WTC11 (cell line): ENCODE data around the gene RPS15. TPM values are rescaled to one million over a fixed set of nuclear protein-coding genes. Genes with fewer than 3 reads are reported as not detected.

Experiments
- ATAC-seq: fragments of 200-7000 bp; cut with Tn5 transposase; 2 replicates; pipeline ENCODE4 v1.10.0; 2021; ENCODE audit warnings: mild to moderate bottlenecking, moderate library complexity
- CTCF ChIA-PET: fragments of 300-600 bp; sonication (Branson Sonifier 250); formaldehyde crosslinking; loops from one replicate; lab custom pipeline; 2021; ENCODE audit warnings: antibody characterized with exemption; lab: Charles Lee
- POLR2A ChIA-PET: fragments of 350-600 bp; sonication (Branson Sonifier 250); formaldehyde crosslinking; loops from one replicate; lab custom pipeline; 2021; ENCODE audit warnings: antibody characterized with exemption; lab: Charles Lee
- DNase-seq: peaks from one replicate; pipeline ENCODE4 v3.0.0; 2021; ENCODE audit warnings: low spot score
- H3K27ac Mint-ChIP-seq: 2 replicates; pipeline ENCODE4 v1.8.0; 2021; ENCODE audit warnings: mixed read lengths
- H3K27me3 Mint-ChIP-seq: 2 replicates; pipeline ENCODE4 v1.8.0; 2021; ENCODE audit warnings: low read depth, mild to moderate bottlenecking, moderate library complexity, mixed read lengths
- H3K36me3 Mint-ChIP-seq: 2 replicates; pipeline ENCODE4 v1.8.0; 2021; ENCODE audit warnings: mixed read lengths
- H3K4me1 Mint-ChIP-seq: 2 replicates; pipeline ENCODE4 v1.8.0; 2022; ENCODE audit warnings: mixed read lengths
- H3K4me3 Mint-ChIP-seq: 2 replicates; pipeline ENCODE4 v1.8.0; 2021; ENCODE audit warnings: mild to moderate bottlenecking, moderate library complexity, mixed read lengths
- H3K9me3 Mint-ChIP-seq: 2 replicates; pipeline ENCODE4 v1.8.0; 2021; ENCODE audit warnings: mixed read lengths
- ELF4 ChIP-seq: sonication (generic); formaldehyde crosslinking; IDR thresholded peaks from 2 replicates; pipeline ENCODE4 v1.8.1; 2022; ENCODE audit warnings: low read depth, mild to moderate bottlenecking, moderate library complexity, missing genetic modification reagents
- ETV6 ChIP-seq: sonication (generic); formaldehyde crosslinking; IDR thresholded peaks from 2 replicates; pipeline ENCODE4 v1.8.1; 2022; ENCODE audit warnings: mild to moderate bottlenecking, missing genetic modification reagents
- FOXJ3 ChIP-seq: sonication (generic); formaldehyde crosslinking; IDR thresholded peaks from 2 replicates; pipeline ENCODE4 v1.9.0; 2021; ENCODE audit warnings: missing genetic modification reagents, mild to moderate bottlenecking, borderline replicate concordance
- GABPB1 ChIP-seq: sonication (generic); formaldehyde crosslinking; IDR thresholded peaks from 2 replicates; pipeline ENCODE4 v1.8.1; 2023; ENCODE audit warnings: mild to moderate bottlenecking, missing genetic modification reagents
- GRHL2 ChIP-seq: fragments of 250-450 bp; sonication (Bioruptor Pico); IDR thresholded peaks from 2 replicates; pipeline ENCODE4 v1.8.0; 2022; ENCODE audit warnings: mild to moderate bottlenecking, moderate library complexity; ENCODE audit not compliant: insufficient replicate concordance, severe bottlenecking
- MXD4 ChIP-seq: fragments of 250-450 bp; sonication (Bioruptor Pico); IDR thresholded peaks from 2 replicates; pipeline ENCODE4 v1.8.0; 2021; ENCODE audit warnings: mild to moderate bottlenecking, moderate library complexity, borderline replicate concordance
- MYBL2 ChIP-seq: sonication (generic); formaldehyde crosslinking; IDR thresholded peaks from 2 replicates; pipeline ENCODE4 v1.8.1; 2023; ENCODE audit warnings: mild to moderate bottlenecking, moderate library complexity, missing genetic modification reagents
- RORB ChIP-seq: fragments of 250-450 bp; sonication (Bioruptor Pico); IDR thresholded peaks from 2 replicates; pipeline ENCODE4 v1.9.0; 2021; ENCODE audit warnings: mild to moderate bottlenecking
- SMAD3 ChIP-seq: sonication (generic); formaldehyde crosslinking; IDR thresholded peaks from 2 replicates; pipeline ENCODE4 v1.8.0; 2022; ENCODE audit warnings: missing genetic modification reagents, mild to moderate bottlenecking, borderline replicate concordance
- SOX15 ChIP-seq: fragments of 250-450 bp; sonication (Bioruptor Pico); IDR thresholded peaks from 2 replicates; pipeline ENCODE4 v1.9.0; 2021; ENCODE audit warnings: mild to moderate bottlenecking
- TCF7 ChIP-seq: sonication (generic); formaldehyde crosslinking; IDR thresholded peaks from 2 replicates; pipeline ENCODE4 v1.8.0; 2022; ENCODE audit warnings: mild to moderate bottlenecking, low read depth, missing genetic modification reagents, moderate library complexity
- TEAD4 ChIP-seq: sonication (generic); formaldehyde crosslinking; IDR thresholded peaks from 2 replicates; pipeline ENCODE4 v1.8.0; 2022; ENCODE audit warnings: mild to moderate bottlenecking, missing genetic modification reagents
- ZNF232 ChIP-seq: sonication (generic); formaldehyde crosslinking; IDR thresholded peaks from 2 replicates; pipeline ENCODE4 v1.8.0; 2022; ENCODE audit warnings: mild to moderate bottlenecking, missing genetic modification reagents
- ZNF263 ChIP-seq: sonication (generic); formaldehyde crosslinking; IDR thresholded peaks from 2 replicates; pipeline ENCODE4 v1.8.1; 2022; ENCODE audit warnings: low read depth, mild to moderate bottlenecking, moderate library complexity, missing genetic modification reagents
- ZNF423 ChIP-seq: fragments of 250-450 bp; sonication (Bioruptor Pico); IDR thresholded peaks from 2 replicates; pipeline ENCODE4 v2.1.2; 2022; ENCODE audit warnings: mild to moderate bottlenecking, moderate library complexity
- total RNA-seq: library from RNA; stranded (reverse); gene quantifications from 3 replicates; pipeline ENCODE4 v1.2.3, GENCODE V29; 2021
- TF ChIP-seq, protein P1 (sequence below): sonication (generic); formaldehyde crosslinking; IDR thresholded peaks from 2 replicates; pipeline ENCODE4 v1.8.0; 2022; ENCODE audit warnings: mild to moderate bottlenecking, missing genetic modification reagents
- TF ChIP-seq, protein P2 (sequence below): sonication (generic); formaldehyde crosslinking; IDR thresholded peaks from 2 replicates; pipeline ENCODE4 v1.8.1; 2023; ENCODE audit warnings: mild to moderate bottlenecking, missing genetic modification reagents, moderate library complexity
- TF ChIP-seq, protein P3 (sequence below): sonication (generic); formaldehyde crosslinking; IDR thresholded peaks from 2 replicates; pipeline ENCODE4 v1.8.0; 2022; ENCODE audit warnings: mild to moderate bottlenecking, missing genetic modification reagents
- TF ChIP-seq, protein P4 (sequence below): sonication (generic); formaldehyde crosslinking; IDR thresholded peaks from 2 replicates; pipeline ENCODE4 v1.8.1; 2023; ENCODE audit warnings: mild to moderate bottlenecking, moderate library complexity, missing genetic modification reagents
- TF ChIP-seq, protein P5 (sequence below): sonication (generic); formaldehyde crosslinking; conservative IDR thresholded peaks from 2 replicates; pipeline ENCODE4 v1.8.1; 2022; ENCODE audit warnings: mild to moderate bottlenecking, missing genetic modification reagents
- TF ChIP-seq, protein P6 (sequence below): sonication (generic); formaldehyde crosslinking; IDR thresholded peaks from 2 replicates; pipeline ENCODE4 v1.8.1; 2023; ENCODE audit warnings: mild to moderate bottlenecking, missing genetic modification reagents
- TF ChIP-seq, protein P7 (sequence below): sonication (generic); formaldehyde crosslinking; IDR thresholded peaks from 2 replicates; pipeline ENCODE4 v1.8.0; 2023; ENCODE audit warnings: mild to moderate bottlenecking, missing genetic modification reagents
- TF ChIP-seq, protein P8 (sequence below): fragments of 250-450 bp; sonication (Bioruptor Pico); conservative IDR thresholded peaks from 2 replicates; pipeline ENCODE4 v1.9.0; 2021; ENCODE audit warnings: mild to moderate bottlenecking

Gene RPS15
- total RNA-seq, 1 experiment from 2014 or later: 1,932 TPM

DNA sequence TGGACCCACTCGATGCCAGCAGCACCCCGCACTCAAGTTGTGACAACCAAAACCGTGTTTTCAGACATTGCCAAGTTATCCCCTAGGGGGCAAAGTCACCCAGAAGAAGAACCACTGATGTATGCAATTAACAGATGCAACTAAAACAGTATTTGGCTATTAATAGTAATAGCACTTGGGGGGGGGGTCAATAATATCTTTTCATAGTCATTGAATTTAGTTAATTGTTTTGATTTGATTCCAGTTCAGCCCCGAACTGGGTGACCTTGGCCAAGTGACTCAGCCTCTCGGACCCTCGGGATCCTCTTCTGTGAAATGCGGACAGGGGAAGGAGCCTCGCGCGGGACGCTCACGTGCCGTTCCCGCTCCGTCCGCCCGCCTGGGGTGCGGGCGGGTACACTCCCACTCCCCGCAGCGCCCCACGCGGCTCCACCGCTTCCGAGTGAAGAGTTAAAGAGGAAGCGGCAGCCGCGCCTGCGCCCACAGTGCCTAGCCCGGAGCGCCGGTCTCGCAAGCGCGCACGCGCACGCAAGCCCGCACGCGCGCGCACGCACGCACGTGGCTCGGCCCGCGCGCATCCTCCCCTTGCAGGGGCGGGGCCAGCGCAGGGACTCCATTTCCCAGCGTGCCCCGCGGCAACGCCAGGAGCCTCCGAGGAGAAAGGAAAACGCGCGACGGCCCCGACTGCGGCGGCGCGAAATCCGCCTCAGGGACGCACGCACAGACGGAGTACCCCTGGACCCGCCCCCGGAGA lies 31.2 kb upstream of the RPS15 start (continued):
- TF ChIP-seq, protein P1, sequence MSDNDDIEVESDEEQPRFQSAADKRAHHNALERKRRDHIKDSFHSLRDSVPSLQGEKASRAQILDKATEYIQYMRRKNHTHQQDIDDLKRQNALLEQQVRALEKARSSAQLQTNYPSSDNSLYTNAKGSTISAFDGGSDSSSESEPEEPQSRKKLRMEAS (CRISPR knock-in tag): peak; percentile 78; the same call in 1 of the 2 replicates
- TF ChIP-seq RORB (CRISPR knock-in tag) (no peak), TCF7 (CRISPR knock-in tag) (no peak), ZNF232 (CRISPR knock-in tag) (peak; percentile 38; the same call in 1 of the 2 replicates)
- TF ChIP-seq, protein P2, sequence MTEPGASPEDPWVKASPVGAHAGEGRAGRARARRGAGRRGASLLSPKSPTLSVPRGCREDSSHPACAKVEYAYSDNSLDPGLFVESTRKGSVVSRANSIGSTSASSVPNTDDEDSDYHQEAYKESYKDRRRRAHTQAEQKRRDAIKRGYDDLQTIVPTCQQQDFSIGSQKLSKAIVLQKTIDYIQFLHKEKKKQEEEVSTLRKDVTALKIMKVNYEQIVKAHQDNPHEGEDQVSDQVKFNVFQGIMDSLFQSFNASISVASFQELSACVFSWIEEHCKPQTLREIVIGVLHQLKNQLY: no peak

DNA sequence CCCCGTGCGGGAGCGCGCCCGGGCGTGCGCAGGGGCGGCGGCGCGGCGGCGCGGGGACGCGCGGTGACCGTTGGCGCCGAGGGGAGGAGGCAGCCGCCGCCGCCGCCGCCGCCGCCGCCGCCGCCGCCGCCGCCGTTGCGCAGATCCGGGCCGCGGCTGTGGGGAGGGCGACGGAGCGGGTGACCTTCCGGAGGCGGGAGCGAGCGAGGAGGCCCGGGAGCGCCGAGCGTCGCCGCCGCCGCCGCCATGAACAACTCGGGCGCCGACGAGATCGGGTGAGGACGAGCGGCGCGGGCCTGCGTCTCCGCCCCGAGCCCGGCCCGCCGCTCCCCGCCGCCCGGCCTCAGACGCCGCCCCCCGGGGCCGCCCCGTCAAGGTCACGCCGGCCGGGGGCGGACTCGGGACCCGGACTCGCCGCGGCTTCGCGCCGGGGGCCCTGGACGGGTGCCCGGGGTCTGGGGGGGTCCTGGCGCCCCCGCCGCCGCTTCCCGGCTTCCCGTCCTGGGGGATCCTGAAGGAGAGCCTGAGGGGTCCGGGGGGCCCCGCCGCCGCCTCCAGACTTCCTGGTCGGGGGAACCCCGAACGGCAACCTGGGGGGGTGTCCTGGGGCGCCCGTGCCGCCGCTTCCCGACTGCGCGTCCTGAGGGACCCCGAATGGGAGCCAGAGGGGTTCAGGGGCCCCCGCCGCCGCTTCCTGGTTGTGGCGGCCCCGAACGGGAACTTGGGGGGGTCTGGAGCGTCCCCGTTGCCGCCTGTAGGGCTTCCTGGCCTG lies 30.5 kb upstream of the RPS15 start, which contains the start of gene DAZAP1:
DAZAP1 (plus strand) TSS at position 59 of the 772 bp plus-strand sequence; CDS start at position 247, 188 bp downstream.
- peaks cover 43% of the 10 kb centered on the region for H3K4me1 Mint-ChIP-seq
- H3K36me3 Mint-ChIP-seq: peaks cover 16% of the 10 kb centered on the region
- peak within 1 kb of the TSS; percentile 71 for H3K4me3 Mint-ChIP-seq
- no peaks in the 10 kb centered on the region for H3K9me3 Mint-ChIP-seq
- ChIA-PET CTCF (no interaction called here), POLR2A (no interaction called here)
- no peak for ATAC-seq
- peaks cover 4% of the 10 kb centered on the region; the same call in 1 of the 2 replicates for H3K27me3 Mint-ChIP-seq
- no peak for DNase-seq
- peak within 1 kb of the TSS; percentile 96 for H3K27ac Mint-ChIP-seq
- TF ChIP-seq MYBL2 (CRISPR knock-in tag): no peak
- TF ChIP-seq, protein P3, sequence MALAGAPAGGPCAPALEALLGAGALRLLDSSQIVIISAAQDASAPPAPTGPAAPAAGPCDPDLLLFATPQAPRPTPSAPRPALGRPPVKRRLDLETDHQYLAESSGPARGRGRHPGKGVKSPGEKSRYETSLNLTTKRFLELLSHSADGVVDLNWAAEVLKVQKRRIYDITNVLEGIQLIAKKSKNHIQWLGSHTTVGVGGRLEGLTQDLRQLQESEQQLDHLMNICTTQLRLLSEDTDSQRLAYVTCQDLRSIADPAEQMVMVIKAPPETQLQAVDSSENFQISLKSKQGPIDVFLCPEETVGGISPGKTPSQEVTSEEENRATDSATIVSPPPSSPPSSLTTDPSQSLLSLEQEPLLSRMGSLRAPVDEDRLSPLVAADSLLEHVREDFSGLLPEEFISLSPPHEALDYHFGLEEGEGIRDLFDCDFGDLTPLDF (CRISPR knock-in tag): no peak
- TF ChIP-seq, protein P4, sequence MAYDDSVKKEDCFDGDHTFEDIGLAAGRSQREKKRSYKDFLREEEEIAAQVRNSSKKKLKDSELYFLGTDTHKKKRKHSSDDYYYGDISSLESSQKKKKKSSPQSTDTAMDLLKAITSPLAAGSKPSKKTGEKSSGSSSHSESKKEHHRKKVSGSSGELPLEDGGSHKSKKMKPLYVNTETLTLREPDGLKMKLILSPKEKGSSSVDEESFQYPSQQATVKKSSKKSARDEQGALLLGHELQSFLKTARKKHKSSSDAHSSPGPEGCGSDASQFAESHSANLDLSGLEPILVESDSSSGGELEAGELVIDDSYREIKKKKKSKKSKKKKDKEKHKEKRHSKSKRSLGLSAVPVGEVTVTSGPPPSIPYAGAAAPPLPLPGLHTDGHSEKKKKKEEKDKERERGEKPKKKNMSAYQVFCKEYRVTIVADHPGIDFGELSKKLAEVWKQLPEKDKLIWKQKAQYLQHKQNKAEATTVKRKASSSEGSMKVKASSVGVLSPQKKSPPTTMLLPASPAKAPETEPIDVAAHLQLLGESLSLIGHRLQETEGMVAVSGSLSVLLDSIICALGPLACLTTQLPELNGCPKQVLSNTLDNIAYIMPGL (CRISPR knock-in tag): no peak; the same call in 1 of the 2 replicates
- no peak for TF ChIP-seq SOX15
- no peak for TF ChIP-seq GABPB1 (CRISPR knock-in tag)
- TF ChIP-seq SMAD3: no peak
- no peak for TF ChIP-seq GRHL2 (CRISPR knock-in tag)
- TF ChIP-seq, protein P5, sequence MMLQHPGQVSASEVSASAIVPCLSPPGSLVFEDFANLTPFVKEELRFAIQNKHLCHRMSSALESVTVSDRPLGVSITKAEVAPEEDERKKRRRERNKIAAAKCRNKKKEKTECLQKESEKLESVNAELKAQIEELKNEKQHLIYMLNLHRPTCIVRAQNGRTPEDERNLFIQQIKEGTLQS (CRISPR knock-in tag): no peak
- TF ChIP-seq ELF4 (CRISPR knock-in tag): no peak
- TF ChIP-seq RORB (CRISPR knock-in tag): no peak
- TF ChIP-seq, protein P6, sequence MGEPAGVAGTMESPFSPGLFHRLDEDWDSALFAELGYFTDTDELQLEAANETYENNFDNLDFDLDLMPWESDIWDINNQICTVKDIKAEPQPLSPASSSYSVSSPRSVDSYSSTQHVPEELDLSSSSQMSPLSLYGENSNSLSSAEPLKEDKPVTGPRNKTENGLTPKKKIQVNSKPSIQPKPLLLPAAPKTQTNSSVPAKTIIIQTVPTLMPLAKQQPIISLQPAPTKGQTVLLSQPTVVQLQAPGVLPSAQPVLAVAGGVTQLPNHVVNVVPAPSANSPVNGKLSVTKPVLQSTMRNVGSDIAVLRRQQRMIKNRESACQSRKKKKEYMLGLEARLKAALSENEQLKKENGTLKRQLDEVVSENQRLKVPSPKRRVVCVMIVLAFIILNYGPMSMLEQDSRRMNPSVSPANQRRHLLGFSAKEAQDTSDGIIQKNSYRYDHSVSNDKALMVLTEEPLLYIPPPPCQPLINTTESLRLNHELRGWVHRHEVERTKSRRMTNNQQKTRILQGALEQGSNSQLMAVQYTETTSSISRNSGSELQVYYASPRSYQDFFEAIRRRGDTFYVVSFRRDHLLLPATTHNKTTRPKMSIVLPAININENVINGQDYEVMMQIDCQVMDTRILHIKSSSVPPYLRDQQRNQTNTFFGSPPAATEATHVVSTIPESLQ: no peak
- TF ChIP-seq ZNF263 (CRISPR knock-in tag): no peak
- TF ChIP-seq, protein P7, sequence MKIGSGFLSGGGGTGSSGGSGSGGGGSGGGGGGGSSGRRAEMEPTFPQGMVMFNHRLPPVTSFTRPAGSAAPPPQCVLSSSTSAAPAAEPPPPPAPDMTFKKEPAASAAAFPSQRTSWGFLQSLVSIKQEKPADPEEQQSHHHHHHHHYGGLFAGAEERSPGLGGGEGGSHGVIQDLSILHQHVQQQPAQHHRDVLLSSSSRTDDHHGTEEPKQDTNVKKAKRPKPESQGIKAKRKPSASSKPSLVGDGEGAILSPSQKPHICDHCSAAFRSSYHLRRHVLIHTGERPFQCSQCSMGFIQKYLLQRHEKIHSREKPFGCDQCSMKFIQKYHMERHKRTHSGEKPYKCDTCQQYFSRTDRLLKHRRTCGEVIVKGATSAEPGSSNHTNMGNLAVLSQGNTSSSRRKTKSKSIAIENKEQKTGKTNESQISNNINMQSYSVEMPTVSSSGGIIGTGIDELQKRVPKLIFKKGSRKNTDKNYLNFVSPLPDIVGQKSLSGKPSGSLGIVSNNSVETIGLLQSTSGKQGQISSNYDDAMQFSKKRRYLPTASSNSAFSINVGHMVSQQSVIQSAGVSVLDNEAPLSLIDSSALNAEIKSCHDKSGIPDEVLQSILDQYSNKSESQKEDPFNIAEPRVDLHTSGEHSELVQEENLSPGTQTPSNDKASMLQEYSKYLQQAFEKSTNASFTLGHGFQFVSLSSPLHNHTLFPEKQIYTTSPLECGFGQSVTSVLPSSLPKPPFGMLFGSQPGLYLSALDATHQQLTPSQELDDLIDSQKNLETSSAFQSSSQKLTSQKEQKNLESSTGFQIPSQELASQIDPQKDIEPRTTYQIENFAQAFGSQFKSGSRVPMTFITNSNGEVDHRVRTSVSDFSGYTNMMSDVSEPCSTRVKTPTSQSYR (CRISPR knock-in tag): no peak
- no peak for TF ChIP-seq ZNF423
- TF ChIP-seq, protein P8, sequence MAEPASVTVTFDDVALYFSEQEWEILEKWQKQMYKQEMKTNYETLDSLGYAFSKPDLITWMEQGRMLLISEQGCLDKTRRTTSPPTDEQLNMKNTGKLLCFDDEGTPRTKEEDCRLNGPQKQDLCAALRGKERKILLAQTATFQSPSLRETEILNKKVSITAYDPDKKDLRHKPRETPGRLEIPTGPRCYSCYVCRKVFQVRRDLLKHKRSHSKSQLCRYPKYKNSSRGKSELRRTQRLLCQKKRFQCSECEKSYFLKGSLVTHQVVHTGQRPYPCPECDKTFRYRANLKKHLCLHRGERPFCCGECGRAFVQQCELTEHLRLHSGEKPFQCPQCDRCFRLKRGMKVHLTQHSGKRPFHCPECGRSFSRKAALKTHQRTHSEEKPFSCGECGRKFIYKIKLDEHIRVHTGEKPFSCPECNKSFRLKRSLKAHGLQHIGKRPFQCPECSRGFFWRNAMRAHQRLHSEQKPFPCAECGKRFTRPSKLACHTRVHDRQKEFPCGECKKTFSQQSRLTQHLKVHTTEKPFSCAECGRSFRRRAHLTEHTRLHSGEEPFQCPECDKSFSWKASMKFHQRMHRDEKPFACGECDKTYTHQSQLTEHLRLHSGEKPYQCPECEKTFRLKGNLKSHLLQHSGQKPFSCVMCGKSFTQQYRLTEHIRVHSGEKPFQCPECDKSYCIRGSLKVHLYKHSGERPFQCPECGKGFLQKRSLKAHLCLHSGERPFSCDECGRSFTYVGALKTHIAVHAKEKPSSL (CRISPR knock-in tag): no peak
- no peak for TF ChIP-seq MXD4 (CRISPR knock-in tag)
- TF ChIP-seq TEAD4 (CRISPR knock-in tag): no peak
- no peak for TF ChIP-seq FOXJ3 (CRISPR knock-in tag)
- no peak for TF ChIP-seq ETV6 (CRISPR knock-in tag)
